H1 (cell line): ENCODE data around the gene LY6G6F.

Source experiments
- CBX5 ChIP-seq: fragments of 300-800, 300-1000 bp; sonication (generic); IDR thresholded peaks from 2 replicates; pipeline ENCODE4 v1.7.1; 2016; ENCODE audit warnings: antibody characterized with exemption, low read length, low read depth
- CTCF ChIP-seq, 3 experiments: IDR thresholded peaks; 1 replicate in 2 of 3; 2 replicates in 1 of 3; pipeline versions ENCODE4 v1.5.1 to v1.6.1; 2011; ENCODE audit warnings: low read length in 3 of 3, mild to moderate bottlenecking in 3 of 3, inconsistent platforms in 2 of 3, low read depth in 1 of 3, moderate library complexity in 1 of 3; ENCODE audit not compliant: insufficient read depth in 1 of 3; ENCODE audit errors: control extremely low read depth in 1 of 3
- EZH2 ChIP-seq: fragments of 200-600 bp; sonication (generic); IDR thresholded peaks from 2 replicates; pipeline ENCODE4 v1.7.1; 2012; ENCODE audit warnings: low read depth, mild to moderate bottlenecking, moderate library complexity, low read length, inconsistent platforms; ENCODE audit not compliant: severe bottlenecking
- GTF2F1 ChIP-seq: IDR thresholded peaks from 2 replicates; pipeline ENCODE4 v1.6.1; 2012; ENCODE audit warnings: low read depth, low read length, improper control_type of control experiment, borderline replicate concordance
- HDAC2 ChIP-seq, 2 experiments: fragments of 300-600 bp in 1 of 2; sonication (generic) in 1 of 2; IDR thresholded peaks; 2 replicates each; pipeline ENCODE4 v1.6.1; 2011 to 2012; ENCODE audit warnings: low read depth in 2 of 2, low read length in 2 of 2, mild to moderate bottlenecking in 2 of 2, moderate library complexity in 2 of 2, borderline replicate concordance in 1 of 2, inconsistent platforms in 1 of 2
- MAFK ChIP-seq: IDR thresholded peaks from 2 replicates; pipeline ENCODE4 v1.6.1; 2012; ENCODE audit warnings: low read depth, mild to moderate bottlenecking, improper control_type of control experiment, low read length
- SIX5 ChIP-seq: IDR thresholded peaks from 2 replicates; pipeline ENCODE4 v1.6.1; 2011; ENCODE audit warnings: mild to moderate bottlenecking, low read depth, low read length
- TAF1 ChIP-seq: IDR thresholded peaks from 2 replicates; pipeline ENCODE4 v1.6.1; 2011; ENCODE audit warnings: mild to moderate bottlenecking, low read depth, low read length
- TBP ChIP-seq: IDR thresholded peaks from 2 replicates; pipeline ENCODE4 v1.6.1; 2011; ENCODE audit warnings: low read depth, low read length, improper control_type of control experiment

GRCh38 chr6:31739639-31740396, 33.2 kb downstream of the LY6G6F start, which contains the start of gene MSH5:
- TF ChIP-seq CBX5 (no peak), SIX5 (no peak), GTF2F1 (peak; percentile 53; the same call in 1 of the 2 replicates), CTCF (IDR thresholded peaks at IDR 0.05; ENCODE audit: control extremely low read depth in 1 of 3, insufficient read depth in 1 of 3, low read depth in 1 of 3, low read length in 3 of 3) (no peak), TAF1 (peak; percentile 75; the same call in 1 of the 2 replicates), HDAC2 (IDR thresholded peaks at IDR 0.05; ENCODE audit: borderline replicate concordance in 1 of 2, low read depth in 2 of 2, low read length in 2 of 2) (peak in 1 of 2 experiments; percentile 86; a peak in 1 of 4 replicates), MAFK (no peak), EZH2 (no peak), TBP (peak; percentile 69)
